GM12874 (cell line): ENCODE data around the gene CRIP1.

Experiments
- TF ChIP-seq, protein P1 (sequence below): IDR thresholded peaks from 2 replicates; pipeline ENCODE4 v1.5.1; 2011; ENCODE audit warnings: low read depth, mild to moderate bottlenecking, control low read depth, low read length, moderate library complexity; ENCODE audit not compliant: insufficient read depth

CRIP1 gene

DNA sequence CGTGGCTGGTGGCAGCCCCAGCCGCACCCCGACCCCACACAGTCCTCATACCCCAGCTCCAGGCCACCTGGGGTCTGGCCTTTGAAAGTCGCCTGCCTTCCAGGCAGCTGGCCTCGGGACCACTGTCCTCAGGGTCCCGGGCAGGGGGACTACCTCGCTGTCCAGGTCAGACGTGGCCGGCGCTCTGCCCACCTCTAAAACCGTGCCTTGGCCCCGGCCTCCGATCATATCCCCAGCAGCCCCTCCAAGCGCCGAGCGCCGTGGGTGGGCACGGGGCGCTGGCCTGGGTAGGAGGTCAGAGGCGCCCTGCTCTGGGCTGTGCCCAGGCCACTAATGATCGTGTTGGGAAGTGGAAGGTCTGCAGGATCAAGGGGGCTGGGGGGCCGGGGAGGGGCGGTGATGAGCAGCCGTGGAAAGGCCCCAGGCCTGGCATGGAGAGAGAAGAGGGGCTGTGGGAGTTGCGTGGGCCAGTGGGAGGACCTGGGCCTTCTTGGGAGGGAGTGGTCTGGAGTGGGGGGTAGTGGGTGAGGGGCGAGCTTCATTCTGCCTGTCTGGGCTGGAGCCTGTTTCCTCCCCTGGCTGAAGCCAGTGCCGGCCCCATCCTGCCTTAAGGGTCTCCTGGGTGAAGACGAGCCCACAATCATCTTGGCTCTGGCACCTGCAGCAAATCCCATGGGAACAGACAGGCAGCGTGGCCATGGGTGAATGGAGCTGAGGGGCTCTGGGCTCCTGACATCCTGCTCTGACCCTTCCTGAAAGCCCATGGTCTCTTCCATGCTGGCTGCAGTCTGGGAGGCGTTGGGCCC is 44.6 kb downstream of the CRIP1 start:
- TF ChIP-seq, protein P1, sequence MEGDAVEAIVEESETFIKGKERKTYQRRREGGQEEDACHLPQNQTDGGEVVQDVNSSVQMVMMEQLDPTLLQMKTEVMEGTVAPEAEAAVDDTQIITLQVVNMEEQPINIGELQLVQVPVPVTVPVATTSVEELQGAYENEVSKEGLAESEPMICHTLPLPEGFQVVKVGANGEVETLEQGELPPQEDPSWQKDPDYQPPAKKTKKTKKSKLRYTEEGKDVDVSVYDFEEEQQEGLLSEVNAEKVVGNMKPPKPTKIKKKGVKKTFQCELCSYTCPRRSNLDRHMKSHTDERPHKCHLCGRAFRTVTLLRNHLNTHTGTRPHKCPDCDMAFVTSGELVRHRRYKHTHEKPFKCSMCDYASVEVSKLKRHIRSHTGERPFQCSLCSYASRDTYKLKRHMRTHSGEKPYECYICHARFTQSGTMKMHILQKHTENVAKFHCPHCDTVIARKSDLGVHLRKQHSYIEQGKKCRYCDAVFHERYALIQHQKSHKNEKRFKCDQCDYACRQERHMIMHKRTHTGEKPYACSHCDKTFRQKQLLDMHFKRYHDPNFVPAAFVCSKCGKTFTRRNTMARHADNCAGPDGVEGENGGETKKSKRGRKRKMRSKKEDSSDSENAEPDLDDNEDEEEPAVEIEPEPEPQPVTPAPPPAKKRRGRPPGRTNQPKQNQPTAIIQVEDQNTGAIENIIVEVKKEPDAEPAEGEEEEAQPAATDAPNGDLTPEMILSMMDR = no peak

GRCh38 chr14:105531894-105532623 is 45.4 kb downstream of the CRIP1 start:
- TF ChIP-seq, protein P1 = no peak

DNA sequence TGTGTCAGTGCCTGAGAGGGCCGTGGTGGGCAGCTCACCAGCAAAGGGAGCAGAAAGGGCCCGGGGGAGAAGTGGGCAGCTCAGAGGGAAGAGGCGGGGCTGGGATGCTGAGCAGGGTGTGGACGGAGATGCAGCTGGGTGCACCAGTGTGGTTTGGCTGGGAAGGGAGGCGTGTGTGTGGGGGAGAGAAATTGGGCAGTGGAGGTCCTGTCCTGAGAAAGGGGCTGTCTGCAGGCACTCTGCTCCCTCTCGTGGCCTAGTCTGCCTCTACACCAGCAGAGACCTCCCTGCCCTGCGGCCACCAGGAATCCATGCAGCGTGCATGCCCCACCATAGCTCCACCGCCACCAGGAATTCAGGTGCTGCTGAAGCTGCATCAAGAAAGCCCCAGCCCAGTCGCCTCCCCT is 46.1 kb downstream of the CRIP1 start:
- TF ChIP-seq, protein P1 = peak; percentile 73

- TF ChIP-seq, protein P1 = no peak
These were observed 46.7 kb downstream of the CRIP1 start for GRCh38 chr14:105533391-105533790.

- TF ChIP-seq, protein P1 = no peak
These were observed 47.3 kb downstream of the CRIP1 start for GRCh38 chr14:105533811-105534498.

DNA sequence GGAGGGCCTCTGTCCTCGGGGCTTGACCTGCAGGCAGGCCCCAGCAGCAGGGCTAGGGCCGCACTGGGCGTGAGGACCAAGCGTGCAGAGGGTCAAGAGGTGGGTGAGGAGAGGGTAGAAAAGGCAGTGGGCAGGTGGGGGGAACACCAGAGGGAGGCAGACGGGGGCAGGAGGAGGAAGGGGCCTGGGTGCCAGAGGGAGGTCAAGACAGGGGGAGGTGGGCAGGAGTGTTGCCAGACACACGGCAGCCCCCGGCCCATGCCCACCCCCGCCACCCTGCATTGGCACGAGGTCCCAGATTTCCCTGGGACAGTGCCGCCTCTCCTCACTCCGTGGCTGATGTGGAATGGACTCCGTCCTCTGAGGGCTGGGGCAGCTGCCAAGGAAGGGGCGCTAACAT is 47.9 kb downstream of the CRIP1 start:
- TF ChIP-seq, protein P1 = no peak

DNA sequence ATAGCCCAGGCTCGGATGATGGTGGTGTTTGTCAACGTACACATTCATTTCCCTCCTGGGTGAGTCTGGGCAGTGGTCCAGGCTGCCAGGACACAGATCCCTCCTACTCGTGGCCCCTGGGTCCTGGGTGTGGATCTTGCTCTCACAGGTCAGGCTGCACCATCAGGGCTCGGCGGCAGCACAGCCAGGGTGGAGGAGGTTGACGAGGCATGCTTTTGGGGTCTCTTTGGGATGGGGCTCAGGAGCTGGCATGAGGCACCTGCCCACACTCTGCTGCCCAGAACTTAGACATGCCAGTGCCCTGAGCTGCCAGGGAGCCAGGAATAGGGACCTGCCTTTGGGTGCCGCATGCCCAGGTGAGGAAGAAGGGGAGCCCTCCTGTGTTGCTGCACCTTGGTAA is 49.4 kb downstream of the CRIP1 start:
- TF ChIP-seq, protein P1 = no peak
